SIG-M5 (cell line): ENCODE measurements around the gene STRADB.
"Not testable (repeated sequence)": the region's sequence is repeated elsewhere in the genome, so short reads cannot be mapped to it uniquely, and the experiment has no call there.

Experiments used
- DNase-seq: peaks from one replicate; lab custom pipeline; 2025; lab: John Stamatoyannopoulos, UW

Gene STRADB

DNA sequence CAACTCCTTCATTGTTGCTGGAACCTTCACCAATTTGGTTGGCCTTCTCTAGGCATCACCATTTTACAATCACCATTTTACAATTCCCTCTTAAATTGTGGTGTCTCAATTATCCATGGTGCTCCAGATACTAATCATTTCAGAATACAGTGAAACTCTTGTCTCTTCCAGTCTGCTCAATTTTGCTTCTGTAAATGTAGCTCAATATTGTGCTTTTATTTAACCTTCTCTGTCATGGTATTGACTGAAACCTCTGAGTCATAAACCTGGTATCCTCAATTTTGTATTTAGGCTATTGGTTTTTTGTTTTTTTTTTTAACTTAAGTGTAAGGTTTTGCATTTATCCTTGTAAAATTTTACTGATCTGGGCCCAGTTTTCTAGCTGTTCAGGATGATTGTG, 16.1 kb downstream of the STRADB start:
- no peak for DNase-seq

DNA sequence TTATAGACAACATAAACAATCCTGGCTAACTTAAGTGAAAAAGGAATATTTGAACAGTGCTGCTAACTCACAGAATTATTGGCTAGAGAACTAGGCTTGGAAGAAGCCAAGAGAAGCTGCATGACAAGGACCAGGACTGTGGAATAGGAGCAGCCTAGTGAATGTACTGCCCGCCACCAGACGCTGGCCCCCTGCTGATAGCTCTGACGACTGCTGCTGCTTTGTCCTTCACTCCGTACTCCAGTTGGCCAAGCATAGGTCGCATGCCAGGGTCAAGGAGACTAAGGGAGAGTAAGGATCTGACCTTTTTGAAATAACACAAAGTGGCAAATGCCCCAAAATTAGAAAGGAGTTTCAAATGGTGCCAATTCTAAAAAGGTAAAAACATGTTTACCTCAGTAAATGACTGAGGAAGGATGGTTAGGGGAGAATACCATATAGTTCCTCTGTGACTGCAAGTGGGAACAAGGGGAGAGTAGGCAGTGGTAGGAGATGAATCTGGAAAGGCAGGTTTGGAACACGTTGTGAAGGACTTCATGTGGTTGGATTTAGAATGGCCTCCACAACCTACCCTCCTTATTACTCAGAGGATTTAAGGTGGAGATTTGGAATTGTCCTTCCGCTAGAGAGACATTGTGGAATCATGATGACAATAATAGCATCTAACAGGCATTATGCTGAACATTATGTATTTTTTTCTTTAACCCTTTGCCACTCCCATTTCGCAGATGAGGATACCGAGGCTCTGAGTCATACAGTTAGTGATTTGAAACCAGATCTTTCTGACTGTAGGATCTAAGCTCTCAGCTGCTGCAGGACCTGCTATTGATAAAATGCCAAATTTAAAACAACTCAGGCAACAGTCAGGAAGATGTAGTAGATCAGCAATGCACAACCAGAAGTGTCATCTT, 19.5 kb downstream of the STRADB start:
- no peak for DNase-seq

DNA sequence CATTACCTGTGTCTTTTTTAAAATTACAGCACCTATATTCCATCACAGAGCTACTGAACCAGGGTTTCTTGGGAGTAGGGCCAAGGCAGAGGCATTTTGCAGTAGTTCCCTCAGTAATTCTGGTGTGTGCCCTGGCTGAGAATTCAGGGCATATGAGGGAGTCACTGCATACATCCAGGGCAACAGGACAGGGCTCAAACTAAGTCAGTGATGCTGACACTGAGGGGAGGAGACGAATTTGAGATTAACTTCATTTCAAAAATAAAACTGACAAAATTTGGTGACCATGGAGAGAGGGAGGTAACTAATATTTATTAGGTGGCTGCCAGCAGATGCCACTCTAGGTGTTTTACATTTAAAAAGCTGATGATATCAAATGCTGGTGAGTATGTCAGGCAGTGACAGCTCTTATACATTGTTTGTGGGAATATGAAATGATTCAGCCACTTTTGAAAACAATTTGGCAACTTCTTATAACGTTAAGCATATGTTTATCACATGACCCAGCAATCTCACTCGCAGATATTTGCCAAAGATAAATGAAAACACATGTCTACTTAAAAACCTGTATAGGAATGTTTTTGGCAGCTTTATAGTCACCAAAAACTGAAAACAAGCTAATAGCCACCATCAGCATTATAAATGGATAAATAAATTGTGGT, 20.3 kb downstream of the STRADB start:
- no peak for DNase-seq

DNA sequence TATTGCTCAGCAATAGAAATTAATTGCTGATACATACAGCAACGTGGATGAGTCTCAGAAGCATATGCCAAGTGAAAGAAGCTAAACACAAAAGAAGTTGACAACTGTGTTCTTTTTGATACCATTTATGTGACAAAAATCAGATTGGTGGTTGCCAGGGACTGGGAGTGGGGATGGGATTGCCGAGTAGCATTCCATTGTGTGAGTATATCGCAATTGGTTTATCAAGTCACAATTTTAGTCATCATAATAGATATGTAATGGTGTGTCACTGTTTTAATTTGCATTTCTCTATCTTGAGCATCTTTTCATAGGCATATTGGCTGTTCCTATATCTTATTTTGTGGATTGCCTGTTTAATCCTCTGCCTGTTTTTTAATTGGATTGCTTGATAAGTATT, 20.9 kb downstream of the STRADB start:
- DNase-seq, result no peak

DNA sequence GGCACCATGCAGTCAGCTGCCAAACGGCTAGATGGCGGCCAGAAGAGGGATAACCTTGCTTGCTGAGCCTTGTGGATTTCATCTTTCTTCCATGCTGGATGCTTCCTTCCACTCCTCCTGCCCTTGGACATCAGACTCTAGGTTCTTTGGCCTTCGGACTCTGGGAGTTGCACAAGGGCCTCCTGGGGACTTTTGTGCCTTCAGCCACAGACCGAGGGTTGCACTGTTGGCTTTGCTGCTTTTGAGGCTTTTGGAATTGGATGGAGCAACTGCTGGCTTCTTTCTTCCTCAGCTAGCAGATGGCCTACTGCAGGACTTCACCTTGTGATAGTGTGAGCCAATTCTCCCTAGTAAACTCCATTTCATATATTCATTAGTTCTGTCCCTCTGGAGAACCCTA, 31.0 kb downstream of the STRADB start:
- no peak for DNase-seq

DNA sequence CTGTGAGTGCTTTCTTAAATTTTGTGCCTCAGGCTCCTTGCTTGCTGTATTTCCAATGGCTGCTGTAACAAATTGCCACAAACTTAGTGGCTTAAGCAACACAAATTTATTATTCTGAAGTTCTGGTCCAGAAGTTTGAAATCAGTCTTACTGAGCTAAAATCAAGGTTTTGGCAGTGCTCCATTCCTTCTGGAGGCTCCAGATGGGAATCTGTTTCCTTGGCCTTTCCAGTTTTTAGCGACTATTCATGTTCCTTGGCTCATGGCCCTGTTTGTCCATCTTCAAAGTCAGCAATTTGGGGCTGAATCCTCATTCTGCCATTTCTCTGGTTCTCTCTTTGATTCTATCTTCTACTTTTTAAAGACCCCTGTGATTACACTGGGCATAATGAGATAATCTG, 31.8 kb downstream of the STRADB start:
- no peak for DNase-seq

DNA sequence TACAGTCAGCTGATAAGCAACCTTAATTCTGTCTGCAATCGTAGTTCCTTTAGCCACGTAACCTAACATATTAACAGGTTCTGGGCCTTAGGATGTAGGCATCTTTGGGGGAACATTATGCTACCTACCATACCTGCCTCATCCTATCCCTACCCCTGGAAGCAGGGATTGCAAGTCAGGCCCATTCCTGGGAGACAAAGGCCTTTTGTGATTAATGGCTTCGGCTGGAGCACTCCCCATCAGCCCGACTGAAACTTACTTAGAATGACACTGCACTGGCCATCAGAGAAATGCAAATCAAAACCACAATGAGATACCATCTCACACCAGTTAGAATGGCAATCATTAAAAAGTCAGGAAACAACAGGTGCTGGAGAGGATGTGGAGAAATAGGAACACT, 32.2 kb downstream of the STRADB start:
- DNase-seq, result not testable (repeated sequence)

DNA sequence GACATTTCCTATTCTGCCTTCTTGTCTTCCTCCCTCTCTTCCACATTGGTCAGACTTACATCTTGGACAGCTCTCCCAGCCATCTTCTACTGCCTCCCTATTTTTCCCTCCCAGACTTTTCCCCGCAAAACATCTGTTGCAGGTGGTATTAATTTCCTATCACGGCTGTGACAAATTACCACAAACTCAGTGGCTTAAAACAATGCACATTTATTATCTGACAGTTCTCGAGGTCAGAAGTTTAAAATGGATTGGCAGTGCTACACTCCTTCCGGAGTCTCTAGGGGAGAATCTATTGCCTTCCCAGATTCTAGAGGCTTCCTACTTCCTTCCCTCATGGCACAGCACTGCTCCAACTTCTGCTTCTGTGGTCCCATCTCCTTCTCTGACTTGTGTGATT, 33.3 kb downstream of the STRADB start:
- no peak for DNase-seq

DNA sequence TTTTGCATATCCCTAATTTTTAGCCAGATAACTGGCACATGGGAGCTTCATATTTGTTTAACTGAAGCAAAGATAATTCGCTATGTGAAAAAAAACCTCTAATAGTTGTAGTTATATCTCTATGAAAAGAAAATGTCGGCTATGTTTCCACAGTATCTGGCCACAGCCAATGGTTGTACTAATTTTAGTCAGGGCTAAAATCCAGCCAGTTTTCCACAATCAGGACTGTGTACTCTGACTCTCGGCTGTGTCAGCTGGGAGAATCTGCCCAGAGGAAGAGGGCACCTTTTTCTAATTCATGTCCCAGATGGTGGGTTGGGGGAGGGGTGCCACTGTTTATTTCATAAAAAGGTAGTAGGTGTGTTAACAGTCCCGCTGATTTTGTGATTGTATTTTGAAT, 38.8 kb downstream of the STRADB start:
- no peak for DNase-seq

DNA sequence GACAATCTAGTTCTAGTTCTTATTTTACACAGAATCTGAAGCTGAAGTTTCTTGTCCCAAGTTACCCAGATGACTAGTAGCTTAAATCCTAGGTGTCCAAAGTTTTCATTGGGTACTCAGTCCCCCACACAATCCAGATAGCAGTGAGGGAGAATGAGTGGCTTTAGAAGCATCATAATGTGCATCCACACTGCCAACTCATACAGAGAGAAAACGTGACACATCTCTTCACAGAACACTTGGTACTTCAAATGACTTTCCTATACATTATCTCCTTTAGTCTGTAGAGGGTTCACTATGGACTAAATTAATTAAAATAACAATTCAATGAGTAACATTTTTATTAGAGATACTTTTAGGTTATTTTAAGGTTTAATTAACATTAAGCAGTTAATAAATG, 45.2 kb downstream of the STRADB start:
- DNase-seq, result no peak

DNA sequence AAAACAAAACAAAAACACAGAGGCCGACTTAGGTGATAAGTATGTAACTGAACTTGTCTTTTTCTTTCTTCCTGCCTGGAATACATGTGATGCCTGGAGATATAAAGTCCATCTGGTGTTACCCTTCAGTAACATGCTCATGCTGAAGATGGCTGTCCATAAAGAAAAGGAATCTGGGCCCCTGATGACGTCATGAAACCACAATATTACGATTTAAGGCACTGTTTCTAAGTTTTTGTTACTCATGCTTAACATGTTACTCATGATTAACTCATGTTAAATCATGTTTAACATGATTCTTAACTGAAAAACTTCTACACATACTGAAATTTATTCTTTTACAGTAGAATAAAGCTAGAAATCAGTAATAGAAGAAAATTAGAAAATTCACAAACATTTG, 49.0 kb downstream of the STRADB start:
- no peak for DNase-seq

DNA sequence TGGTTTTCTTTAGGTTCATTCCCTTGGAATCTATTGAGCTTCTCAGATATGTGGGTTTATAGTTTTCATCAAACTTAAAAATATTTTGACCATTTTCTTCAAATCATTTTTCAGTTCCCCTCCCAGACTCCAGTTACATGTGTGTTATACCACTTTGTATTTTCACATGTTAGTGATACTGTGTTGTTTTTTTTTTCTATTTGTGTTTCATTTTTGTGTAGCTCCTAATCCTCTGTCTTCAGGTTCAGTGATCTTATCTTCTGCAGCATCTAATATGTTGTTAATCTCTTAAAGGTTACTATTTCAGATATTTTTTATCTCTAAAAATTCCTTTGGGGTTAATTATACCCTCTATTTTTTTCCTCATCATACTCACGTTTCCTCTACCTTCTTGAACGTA, 51.2 kb downstream of the STRADB start:
- no peak for DNase-seq

DNA sequence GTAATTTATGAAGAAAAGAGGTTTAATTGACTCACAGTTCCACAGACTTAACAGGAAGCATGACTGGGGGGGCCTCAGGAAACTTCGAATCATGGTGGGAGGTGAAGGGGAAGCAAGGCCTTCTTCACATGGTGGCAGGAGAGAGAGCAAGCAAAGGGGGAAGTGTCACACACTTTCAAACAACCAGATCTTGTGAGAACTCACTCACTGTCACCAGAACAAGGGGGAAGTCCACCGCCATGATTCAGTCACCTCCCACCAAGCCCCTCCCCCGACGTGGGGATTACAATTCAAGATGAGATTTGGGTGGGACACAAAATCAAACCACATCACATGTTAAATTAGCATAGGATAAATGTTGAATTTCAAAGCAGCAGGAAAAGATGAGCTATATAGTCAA, 56.2 kb downstream of the STRADB start:
- DNase-seq, result no peak

DNA sequence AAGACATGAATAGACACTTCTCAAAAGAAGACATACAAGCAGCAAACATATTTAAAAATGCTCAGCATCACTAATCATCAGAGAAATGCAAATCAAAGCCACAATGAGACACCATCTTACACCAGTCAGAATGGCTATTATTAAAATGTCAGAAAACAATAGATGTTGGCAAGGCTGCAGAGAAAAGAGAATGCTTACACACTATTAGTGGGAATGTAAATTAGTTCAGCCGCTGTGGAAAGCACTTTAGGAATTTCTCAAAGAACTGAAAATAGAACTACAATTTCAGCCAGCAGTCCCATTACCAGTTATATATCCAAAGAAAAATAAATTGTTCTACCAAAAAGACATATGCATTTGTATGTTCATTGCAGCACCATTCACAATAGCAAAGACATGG, 61.7 kb downstream of the STRADB start:
- DNase-seq, result no peak

DNA sequence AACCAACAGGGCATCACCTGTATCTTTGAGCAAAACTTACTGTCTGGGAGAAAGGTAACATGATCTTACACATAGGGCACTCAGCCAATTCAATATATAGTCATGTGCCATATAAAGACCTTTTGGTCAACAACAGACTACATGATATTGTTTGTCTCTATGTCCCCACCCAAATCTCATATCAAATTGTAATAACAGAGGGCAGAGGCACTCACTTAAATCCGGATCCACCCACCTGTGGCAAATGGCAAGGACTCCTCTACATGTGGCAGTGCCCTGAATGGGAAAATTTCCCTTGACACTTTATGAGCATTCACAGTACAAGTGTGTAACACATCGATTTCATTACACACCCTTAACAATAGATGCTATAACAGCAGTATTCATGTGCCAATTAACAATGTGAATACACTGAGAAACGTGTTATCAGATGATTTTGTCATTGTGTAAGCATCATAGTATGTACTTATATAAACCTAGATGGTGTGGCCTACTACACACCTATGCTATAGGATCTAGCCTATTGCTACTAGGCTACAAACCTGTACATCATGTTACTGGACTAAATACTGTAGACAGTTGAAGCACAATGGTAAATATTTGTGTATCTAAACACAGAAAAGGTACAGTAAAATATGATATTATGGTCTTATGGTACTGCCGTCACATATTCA, 64.2 kb downstream of the STRADB start:
- DNase-seq, result no peak

DNA sequence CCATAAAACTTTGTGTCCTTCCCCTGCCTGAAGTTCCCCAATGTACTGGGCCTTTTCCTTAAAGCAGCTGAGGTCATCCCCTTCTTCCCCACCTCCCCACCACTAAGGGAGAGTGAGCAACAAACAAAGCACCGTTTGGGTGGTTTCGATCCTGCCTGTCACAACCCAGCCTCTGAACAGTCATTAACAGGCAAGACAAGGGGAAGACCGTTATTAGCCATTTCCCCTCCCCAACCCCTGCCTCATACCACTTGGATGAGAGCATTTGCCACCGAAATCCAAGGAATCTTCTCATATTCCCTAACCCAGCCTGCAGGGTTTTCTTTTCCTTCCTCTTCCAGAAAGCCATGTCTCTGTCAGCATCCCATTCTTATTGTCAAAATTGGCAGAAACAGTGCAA, 65.6 kb downstream of the STRADB start:
- no peak for DNase-seq

DNA sequence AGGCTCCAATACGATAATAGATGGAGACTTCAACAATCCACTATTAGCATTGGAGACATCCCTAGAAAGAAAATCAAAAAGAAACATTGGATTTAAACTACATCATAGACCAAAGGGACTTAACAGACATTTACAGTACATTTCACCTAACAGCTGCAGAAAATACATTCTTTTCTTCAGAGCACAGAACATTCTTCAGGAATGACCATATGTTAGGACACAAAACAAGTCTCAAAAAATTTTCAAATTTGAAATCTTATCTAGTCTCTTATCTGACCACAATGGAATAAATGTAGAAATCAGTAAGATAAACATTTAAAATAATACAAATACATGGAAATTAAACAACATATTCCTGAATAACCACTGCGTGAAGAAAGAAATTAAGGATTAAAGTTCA, 68.7 kb downstream of the STRADB start:
- no peak for DNase-seq

DNA sequence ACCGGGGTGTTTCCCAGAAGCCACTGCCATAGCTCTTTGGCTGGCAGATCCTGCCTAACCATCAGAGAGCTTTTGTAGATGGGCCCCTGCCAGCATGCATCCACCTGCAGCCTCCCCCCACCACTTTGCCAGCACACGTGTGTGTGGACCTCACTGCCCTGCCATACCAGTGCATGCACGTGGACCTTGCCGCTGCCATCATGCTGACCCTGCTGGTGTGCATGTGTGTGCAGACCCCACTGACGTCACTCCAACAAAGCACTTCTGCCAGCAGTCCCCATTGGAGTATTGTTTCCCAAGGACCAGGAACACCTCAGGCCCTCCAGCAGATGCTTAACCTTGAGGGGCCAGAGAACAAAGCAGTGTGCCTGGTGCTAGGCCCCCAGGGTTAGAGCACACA, 71.4 kb downstream of the STRADB start:
- DNase-seq, result no peak

DNA sequence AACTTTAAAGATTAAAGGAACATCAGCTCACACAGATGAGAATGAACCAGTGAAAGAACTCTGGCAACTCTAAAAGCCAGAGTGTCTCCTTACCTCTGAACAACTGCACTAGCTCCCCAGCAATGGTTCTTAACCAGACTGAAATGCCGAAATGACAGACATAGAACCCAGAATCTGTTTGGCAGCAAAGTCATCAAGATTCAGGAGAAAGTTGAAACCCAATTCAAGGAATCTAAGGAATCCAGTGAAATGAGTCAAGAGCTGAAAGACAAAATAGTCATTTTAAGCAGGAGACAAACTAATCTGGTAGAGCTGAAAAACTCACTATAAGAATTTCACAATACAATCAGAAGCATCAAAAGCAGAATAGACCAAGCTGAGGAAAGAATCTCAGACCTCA, 72.0 kb downstream of the STRADB start:
- no peak for DNase-seq
